ENCODE results near the gene MIOX. TPM values are rescaled to one million over a fixed set of nuclear protein-coding genes. Genes with fewer than 3 reads are reported as not detected.
A peak's percentile ranks its signal among the peaks of the same experiment; 100 is the strongest.

Gene MIOX
- total and polyA plus RNA-seq, 2 of the 13 experiments (the other 11 are each of a cell fraction or from before 2014, with no cell fraction given): 1.5 to 2.9 TPM

GRCh38 chr22:50481440-50482106 lies 5.1 kb upstream of the MIOX start, which contains the start of gene ADM2 (continued):
- TF ChIP-seq ZNF574 (CRISPR knock-in tag; IDR thresholded peaks at IDR 0.05) (no peak), LCORL (IDR thresholded peaks at IDR 0.05) (no peak), LCORL (CRISPR knock-in tag; IDR thresholded peaks at IDR 0.05) (0 out of 2 replicates have a peak, but pooled peaks have one; percentile 37), ZFP37 (CRISPR knock-in tag; IDR thresholded peaks at IDR 0.05; ENCODE audit: borderline replicate concordance) (no peak), XBP1 (CRISPR knock-in tag; IDR thresholded peaks at IDR 0.05) (no peak), DPF2 (CRISPR knock-in tag; IDR thresholded peaks at IDR 0.05; ENCODE audit: borderline replicate concordance, low read depth) (no peak), STAT5B (CRISPR knock-in tag; IDR thresholded peaks at IDR 0.05) (no peak), ZBTB1 (CRISPR knock-in tag; IDR thresholded peaks at IDR 0.05; ENCODE audit: borderline replicate concordance) (no peak), ARID3A (IDR thresholded peaks at IDR 0.05; ENCODE audit: low read depth, low read length) (no peak), ZNF589 (CRISPR knock-in tag; conservative IDR thresholded peaks at IDR 0.05) (no peak), RFX5 (IDR thresholded peaks at IDR 0.05; ENCODE audit: low read depth, low read length) (no peak), ZNF607 (CRISPR knock-in tag; IDR thresholded peaks at IDR 0.05; ENCODE audit: borderline replicate concordance) (0 out of 2 replicates have a peak, but pooled peaks have one; percentile 22), GMEB2 (CRISPR knock-in tag; IDR thresholded peaks at IDR 0.05; ENCODE audit: low read depth) (no peak), ZSCAN5A (CRISPR knock-in tag; IDR thresholded peaks at IDR 0.05; ENCODE audit: borderline replicate concordance) (no peak), FIP1L1 (IDR thresholded peaks at IDR 0.05; ENCODE audit: borderline replicate concordance, insufficient read depth, low read depth, low read length) (no peak), ZBTB42 (CRISPR knock-in tag; IDR thresholded peaks at IDR 0.05) (no peak), ZNF296 (CRISPR knock-in tag; conservative IDR thresholded peaks at IDR 0.05) (no peak), MAFF (IDR thresholded peaks at IDR 0.05; ENCODE audit: low read depth, low read length) (no peak), ZNF124 (CRISPR knock-in tag; IDR thresholded peaks at IDR 0.05) (no peak)
- TF ChIP-seq, protein P1, sequence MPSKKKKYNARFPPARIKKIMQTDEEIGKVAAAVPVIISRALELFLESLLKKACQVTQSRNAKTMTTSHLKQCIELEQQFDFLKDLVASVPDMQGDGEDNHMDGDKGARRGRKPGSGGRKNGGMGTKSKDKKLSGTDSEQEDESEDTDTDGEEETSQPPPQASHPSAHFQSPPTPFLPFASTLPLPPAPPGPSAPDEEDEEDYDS (CRISPR knock-in tag; IDR thresholded peaks at IDR 0.05): peak; percentile 54; the same call in 1 of the 2 replicates
- TF ChIP-seq, protein P2, sequence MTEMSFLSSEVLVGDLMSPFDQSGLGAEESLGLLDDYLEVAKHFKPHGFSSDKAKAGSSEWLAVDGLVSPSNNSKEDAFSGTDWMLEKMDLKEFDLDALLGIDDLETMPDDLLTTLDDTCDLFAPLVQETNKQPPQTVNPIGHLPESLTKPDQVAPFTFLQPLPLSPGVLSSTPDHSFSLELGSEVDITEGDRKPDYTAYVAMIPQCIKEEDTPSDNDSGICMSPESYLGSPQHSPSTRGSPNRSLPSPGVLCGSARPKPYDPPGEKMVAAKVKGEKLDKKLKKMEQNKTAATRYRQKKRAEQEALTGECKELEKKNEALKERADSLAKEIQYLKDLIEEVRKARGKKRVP (CRISPR knock-in tag; IDR thresholded peaks at IDR 0.05): peak; percentile 43 to 96; a peak in 3 of 4 replicates
